K562 (cell line): ENCODE results near the gene RFC5. TPM values are rescaled to one million over a fixed set of nuclear protein-coding genes. Genes with fewer than 3 reads are reported as not detected.

Experiments
- ATAC-seq: fragments of 200-7000 bp; cut with Tn5 transposase; 3 replicates; pipeline ENCODE4 v1.9.1; 2020; ENCODE audit warnings: moderate library complexity
- BruUV-seq: library from RNA; stranded (reverse); fragments of 400-500 nt; replicated peaks from 2 replicates; lab custom pipeline; 2021; lab: Mats Ljungman, UMichigan
- CTCF ChIA-PET: fragments of 300-600 bp; formaldehyde crosslinking; extraction: SDS; loops from one replicate; lab custom pipeline; 2021; ENCODE audit warnings: low intra/inter-chr PET ratio; lab: Yijun Ruan, JAX
- POLR2A ChIA-PET: fragments of 300-600, 350-650 bp; sonication (Branson Sonifier 250); formaldehyde crosslinking; extraction: SDS; loops from one replicate; lab custom pipeline; 2021; ENCODE audit warnings: antibody characterized with exemption, inconsistent platforms; lab: Yijun Ruan, JAX
- DNase-seq, 4 experiments: peaks; one replicate each; pipeline versions ENCODE4 v3.0.0 to v3.0.0-alpha.2; 2011 to 2018; ENCODE audit warnings: low spot score in 3 of 4, mixed read lengths in 3 of 4; ENCODE audit errors: extremely low read depth in 1 of 4
- FAIRE-seq: peaks from 2 replicates; lab custom pipeline; 2011; peaks lifted over from hg19 to GRCh38; lab: Jason Lieb, UNC
- H2AFZ ChIP-seq: 2 replicates; pipeline ENCODE4 v1.6.0; 2011; ENCODE audit warnings: low read depth, low read length, control low read depth, inconsistent platforms
- H3K27ac ChIP-seq: fragments of 200-600 bp; 3 replicates; pipeline ENCODE4 v1.8.0; 2011; ENCODE audit warnings: low read depth, mild to moderate bottlenecking, control low read depth, inconsistent platforms, low read length, moderate library complexity, mixed read lengths; ENCODE audit errors: extremely low read depth
- H3K27me3 ChIP-seq, 2 experiments: fragments of 300-600 bp in 1 of 2; 2 replicates in 1 of 2; 3 replicates in 1 of 2; pipeline versions ENCODE4 v1.6.0 to v1.8.0; 2011; ENCODE audit warnings: inconsistent platforms in 2 of 2, low read length in 2 of 2, mild to moderate bottlenecking in 1 of 2, mixed read lengths in 1 of 2, moderate library complexity in 1 of 2; ENCODE audit not compliant: control insufficient read depth in 2 of 2, insufficient read depth in 2 of 2
- H3K36me3 ChIP-seq: fragments of 300-600 bp; 3 replicates; pipeline ENCODE4 v1.8.0; 2011; ENCODE audit warnings: mild to moderate bottlenecking, low read length, inconsistent platforms; ENCODE audit not compliant: control insufficient read depth, insufficient read depth
- H3K4me1 ChIP-seq, 2 experiments: fragments of 200-600 bp in 1 of 2; replicated peaks in 1 of 2; 2 replicates in 1 of 2; 3 replicates in 1 of 2; pipeline versions ENCODE4 v1.5.1 to v1.8.0; 2011; ENCODE audit warnings: inconsistent platforms in 2 of 2, low read length in 2 of 2, mild to moderate bottlenecking in 1 of 2, mixed read lengths in 1 of 2, moderate library complexity in 1 of 2; ENCODE audit not compliant: control insufficient read depth in 2 of 2, insufficient read depth in 2 of 2
- H3K4me2 ChIP-seq: 2 replicates; pipeline ENCODE4 v1.6.1; 2011; ENCODE audit warnings: low read length, control low read depth, inconsistent platforms, mixed read lengths; ENCODE audit not compliant: insufficient read depth
- H3K4me3 ChIP-seq: fragments of 200-600 bp; sonication (generic), shearing (Covaris generic); 2 replicates; pipeline ENCODE4 v1.5.1; 2016; ENCODE audit warnings: control low read depth, inconsistent platforms
- H3K79me2 ChIP-seq: fragments of 200-600 bp; 3 replicates; pipeline ENCODE4 v1.8.0; 2011; ENCODE audit warnings: low read length, inconsistent platforms; ENCODE audit not compliant: control insufficient read depth, insufficient read depth
- H3K9ac ChIP-seq, 2 experiments: 2 replicates each; pipeline versions ENCODE4 v1.6.0 to v1.6.1; 2011; ENCODE audit warnings: low read depth in 2 of 2, low read length in 2 of 2, control low read depth in 1 of 2, inconsistent platforms in 1 of 2, mild to moderate bottlenecking in 1 of 2, mixed read lengths in 1 of 2; ENCODE audit not compliant: insufficient read depth in 1 of 2
- H3K9me1 ChIP-seq: one replicate; pipeline ENCODE4 v1.6.0; 2011; ENCODE audit warnings: inconsistent platforms, mild to moderate bottlenecking, low read length, moderate library complexity; ENCODE audit not compliant: control insufficient read depth, insufficient read depth
- H3K9me3 ChIP-seq: replicated peaks from 2 replicates; pipeline ENCODE4 v1.5.1; 2011; ENCODE audit warnings: low read depth, low read length, inconsistent platforms; ENCODE audit not compliant: control insufficient read depth, insufficient read depth
- H4K20me1 ChIP-seq: replicated peaks from 2 replicates; pipeline ENCODE4 v1.6.1; 2011; ENCODE audit warnings: low read length, inconsistent platforms, mixed read lengths; ENCODE audit not compliant: control insufficient read depth, insufficient read depth
- KLF1 ChIP-seq: fragments of 450-650 bp; IDR thresholded peaks from 2 replicates; pipeline ENCODE4 v1.6.1; 2016; ENCODE audit warnings: missing genetic modification characterization, missing compliant biosample characterization
- LEF1 ChIP-seq: fragments of 450-650 bp; IDR thresholded peaks from 2 replicates; pipeline ENCODE4 v1.6.1; 2016; ENCODE audit warnings: mild to moderate bottlenecking
- MAZ ChIP-seq, 2 experiments: fragments of 450-650 bp in 1 of 2; sonication (generic) in 1 of 2; formaldehyde crosslinking; IDR thresholded peaks in 1 of 2; conservative IDR thresholded peaks in 1 of 2; 2 replicates each; pipeline versions ENCODE4 v1.4.0 to v1.5.0; 2020; ENCODE audit warnings: mild to moderate bottlenecking in 1 of 2, missing genetic modification reagents in 1 of 2
- NCOA2 ChIP-seq, 2 experiments: fragments of 450-650 bp; IDR thresholded peaks; 2 replicates each; pipeline ENCODE4 v1.6.1; 2018; ENCODE audit warnings: mild to moderate bottlenecking in 2 of 2, moderate library complexity in 1 of 2; ENCODE audit not compliant: partially characterized antibody in 2 of 2
- NFIC ChIP-seq: fragments of 450-650 bp; IDR thresholded peaks from 2 replicates; pipeline ENCODE4 v1.6.1; 2017; ENCODE audit warnings: mild to moderate bottlenecking, inconsistent platforms
- OTX1 ChIP-seq: fragments of 450-650 bp; formaldehyde crosslinking; IDR thresholded peaks from 2 replicates; pipeline ENCODE4 v1.4.0; 2022; ENCODE audit warnings: mild to moderate bottlenecking
- ZNF589 ChIP-seq: fragments of 200-800 bp; sonication (Bioruptor generic); IDR thresholded peaks from 2 replicates; pipeline ENCODE4 v1.6.1; 2016; ENCODE audit warnings: low read depth, missing genetic modification characterization, missing compliant biosample characterization
- ZNF707 ChIP-seq: fragments of 250-450 bp; sonication (Bioruptor Pico); conservative IDR thresholded peaks from 2 replicates; pipeline ENCODE4 v1.8.0; 2022; ENCODE audit warnings: inconsistent platforms, mild to moderate bottlenecking, moderate library complexity
- WGBS: fragments of 100-300 bp; shearing (Covaris generic); methylation state at CpG from one replicate; pipeline ENCODE4 v1.1.6; 2016; ENCODE audit warnings: low coverage, mixed read lengths; ENCODE audit not compliant: insufficient coverage; ENCODE audit errors: missing lambda C conversion rate; 5-methylcytosine and 5-hydroxymethylcytosine counted together
- in situ Hi-C: fragments of 300-500 bp; cut with MboI; formaldehyde crosslinking; loops from 4 replicates; pipeline ENCODE4 v1.15.0; 2018; ENCODE audit warnings: inconsistent platforms, mixed read lengths
- intact Hi-C: fragments of 100-400 bp; cut with micrococcal nuclease; formaldehyde crosslinking; loops from 2 replicates; pipeline ENCODE4 v1.14.2; 2022
- polyA plus RNA-seq, 8 experiments: library from polyadenylated mRNA; depleted of rRNA in 4 of 8; stranded (reverse) in 5 of 8; unstranded in 3 of 8; fragments of >200 nt; fragmentation: Nextera tagmentation in 2 of 8; fragmentation: Illumina TruSeq in 1 of 8; extraction: Ambion mirVana in 2 of 8; extraction: Trizol in 1 of 8; gene quantifications; 2 replicates each; pipeline versions ENCODE4 v1.2.1 to v1.2.3, GENCODE V29; 2011 to 2014; ENCODE audit warnings: inconsistent platforms in 1 of 8, missing spikeins in 1 of 8
- total RNA-seq, 7 experiments: library from RNA; depleted of rRNA in 6 of 7; stranded (reverse); fragments of >200 nt in 6 of 7; fragmentation: Illumina TruSeq in 2 of 7; extraction: Trizol in 2 of 7; gene quantifications; 2 replicates each; pipeline versions ENCODE4 v1.2.1 to v1.2.3, GENCODE V29; 2011 to 2021; ENCODE audit warnings: low replicate concordance in 1 of 7
- TF ChIP-seq, protein P1 (sequence below), 3 experiments: fragments of 200-800 bp in 1 of 3; sonication (Bioruptor generic) in 1 of 3; sonication (generic) in 1 of 3; formaldehyde crosslinking in 1 of 3; IDR thresholded peaks; 2 replicates each; pipeline versions ENCODE4 v1.6.1 to v1.8.0; 2016 to 2022; ENCODE audit warnings: mild to moderate bottlenecking in 2 of 3, missing compliant biosample characterization in 2 of 3, missing genetic modification characterization in 2 of 3, missing genetic modification reagents in 1 of 3
- TF ChIP-seq, protein P2 (sequence below): fragments of 250-450 bp; sonication (Bioruptor Pico); IDR thresholded peaks from 2 replicates; pipeline ENCODE4 v1.5.1; 2021; ENCODE audit warnings: mild to moderate bottlenecking
- TF ChIP-seq, protein P3 (sequence below): fragments of 450-650 bp; IDR thresholded peaks from 2 replicates; pipeline ENCODE4 v1.7.1; 2018; ENCODE audit warnings: mild to moderate bottlenecking, low read depth; ENCODE audit not compliant: partially characterized antibody
- TF ChIP-seq, protein P4 (sequence below): fragments of 450-650 bp; formaldehyde crosslinking; IDR thresholded peaks from 2 replicates; pipeline ENCODE4 v1.4.0; 2020; ENCODE audit warnings: mild to moderate bottlenecking, mixed read lengths
- TF ChIP-seq, protein P5 (sequence below): fragments of 450-650 bp; formaldehyde crosslinking; IDR thresholded peaks from 2 replicates; pipeline ENCODE4 v1.4.0; 2020; ENCODE audit warnings: mild to moderate bottlenecking, moderate library complexity

The RFC5 gene
- total and polyA plus RNA-seq, 9 of the 15 experiments (the other 6 are each of a cell fraction or from before 2014, with no cell fraction given), result 61.8 to 189 (median 92.9) TPM

DNA sequence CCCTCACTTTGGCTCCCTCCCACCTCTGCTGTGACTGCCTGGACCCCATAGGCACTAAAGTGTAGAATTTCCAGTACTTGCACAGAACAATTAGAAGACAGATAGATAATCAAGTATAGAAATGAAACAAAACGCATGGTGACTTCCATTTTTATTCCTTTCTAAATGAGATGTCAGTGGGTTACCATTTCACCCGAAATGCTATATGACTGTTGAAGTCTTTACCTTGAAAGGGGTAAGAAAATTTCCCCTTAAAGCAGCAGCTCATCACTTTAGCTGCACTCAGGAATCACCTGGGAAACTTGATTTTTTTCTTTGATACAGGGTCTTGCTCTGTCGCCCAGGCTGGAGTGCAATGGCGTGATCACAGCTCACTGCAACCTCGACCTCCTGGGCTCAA lies 35.2 kb upstream of the RFC5 start:
- H3K4me2 ChIP-seq, result no peak overlapping the region
- H3K4me3 ChIP-seq, result no peak overlapping the region
- DNase-seq (no peak), ATAC-seq (no peak), FAIRE-seq (no peak)
- no peaks in the 10 kb centered on the region for H3K36me3 ChIP-seq
- ChIA-PET CTCF (no interaction called here), POLR2A (interaction anchor here (1.0 to 1.2 kb wide), 2 partner anchors 15 to 45 kb away, joined by 3 read pairs; no protein-coding TSS in a partner anchor)
- no peaks in the 10 kb centered on the region for H3K9me1 ChIP-seq
- intact Hi-C loops (no loop called here), in situ Hi-C loops (no loop called here)
- no peaks in the 10 kb centered on the region for H4K20me1 ChIP-seq
- peaks cover 14 to 16% of the 10 kb centered on the region in 2 experiments; a peak in 4 of 5 replicates for H3K27me3 ChIP-seq
- H3K27ac ChIP-seq, result no peak overlapping the region
- no peak overlapping the region for H2AFZ ChIP-seq
- no TSS peak for BruUV-seq
- H3K79me2 ChIP-seq, result no peaks in the 10 kb centered on the region
- no peaks in the 10 kb centered on the region for H3K4me1 ChIP-seq
- H3K9ac ChIP-seq, result no peak overlapping the region
- no peaks in the 10 kb centered on the region for H3K9me3 ChIP-seq
- WGBS, result 1% methylated on average over 5 of the region's 5 CpGs
- TF ChIP-seq, protein P1, sequence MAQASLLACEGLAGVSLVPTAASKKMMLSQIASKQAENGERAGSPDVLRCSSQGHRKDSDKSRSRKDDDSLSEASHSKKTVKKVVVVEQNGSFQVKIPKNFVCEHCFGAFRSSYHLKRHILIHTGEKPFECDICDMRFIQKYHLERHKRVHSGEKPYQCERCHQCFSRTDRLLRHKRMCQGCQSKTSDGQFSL (CRISPR knock-in tag; IDR thresholded peaks at IDR 0.05), result no peak
- TF ChIP-seq, protein P1 (tag; IDR thresholded peaks at IDR 0.05), result no peak
- TF ChIP-seq NCOA2 (IDR thresholded peaks at IDR 0.05; ENCODE audit: partially characterized antibody in 2 of 2), result no peak
- TF ChIP-seq KLF1 (tag), result no peak
- no peak for TF ChIP-seq NFIC
- TF ChIP-seq, protein P2, sequence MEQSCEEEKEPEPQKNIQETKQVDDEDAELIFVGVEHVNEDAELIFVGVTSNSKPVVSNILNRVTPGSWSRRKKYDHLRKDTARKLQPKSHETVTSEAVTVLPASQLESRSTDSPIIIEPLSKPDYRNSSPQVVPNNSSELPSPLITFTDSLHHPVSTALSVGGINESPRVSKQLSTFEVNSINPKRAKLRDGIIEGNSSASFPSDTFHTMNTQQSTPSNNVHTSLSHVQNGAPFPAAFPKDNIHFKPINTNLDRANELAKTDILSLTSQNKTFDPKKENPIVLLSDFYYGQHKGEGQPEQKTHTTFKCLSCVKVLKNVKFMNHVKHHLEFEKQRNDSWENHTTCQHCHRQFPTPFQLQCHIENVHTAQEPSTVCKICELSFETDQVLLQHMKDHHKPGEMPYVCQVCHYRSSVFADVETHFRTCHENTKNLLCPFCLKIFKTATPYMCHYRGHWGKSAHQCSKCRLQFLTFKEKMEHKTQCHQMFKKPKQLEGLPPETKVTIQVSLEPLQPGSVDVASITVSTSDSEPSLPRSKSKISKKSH (CRISPR knock-in tag), result no peak
- TF ChIP-seq ZNF707 (CRISPR knock-in tag), result no peak
- no peak for TF ChIP-seq OTX1 (CRISPR knock-in tag)
- TF ChIP-seq, protein P3, sequence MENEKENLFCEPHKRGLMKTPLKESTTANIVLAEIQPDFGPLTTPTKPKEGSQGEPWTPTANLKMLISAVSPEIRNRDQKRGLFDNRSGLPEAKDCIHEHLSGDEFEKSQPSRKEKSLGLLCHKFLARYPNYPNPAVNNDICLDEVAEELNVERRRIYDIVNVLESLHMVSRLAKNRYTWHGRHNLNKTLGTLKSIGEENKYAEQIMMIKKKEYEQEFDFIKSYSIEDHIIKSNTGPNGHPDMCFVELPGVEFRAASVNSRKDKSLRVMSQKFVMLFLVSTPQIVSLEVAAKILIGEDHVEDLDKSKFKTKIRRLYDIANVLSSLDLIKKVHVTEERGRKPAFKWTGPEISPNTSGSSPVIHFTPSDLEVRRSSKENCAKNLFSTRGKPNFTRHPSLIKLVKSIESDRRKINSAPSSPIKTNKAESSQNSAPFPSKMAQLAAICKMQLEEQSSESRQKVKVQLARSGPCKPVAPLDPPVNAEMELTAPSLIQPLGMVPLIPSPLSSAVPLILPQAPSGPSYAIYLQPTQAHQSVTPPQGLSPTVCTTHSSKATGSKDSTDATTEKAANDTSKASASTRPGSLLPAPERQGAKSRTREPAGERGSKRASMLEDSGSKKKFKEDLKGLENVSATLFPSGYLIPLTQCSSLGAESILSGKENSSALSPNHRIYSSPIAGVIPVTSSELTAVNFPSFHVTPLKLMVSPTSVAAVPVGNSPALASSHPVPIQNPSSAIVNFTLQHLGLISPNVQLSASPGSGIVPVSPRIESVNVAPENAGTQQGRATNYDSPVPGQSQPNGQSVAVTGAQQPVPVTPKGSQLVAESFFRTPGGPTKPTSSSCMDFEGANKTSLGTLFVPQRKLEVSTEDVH, result no peak
- TF ChIP-seq, protein P4, sequence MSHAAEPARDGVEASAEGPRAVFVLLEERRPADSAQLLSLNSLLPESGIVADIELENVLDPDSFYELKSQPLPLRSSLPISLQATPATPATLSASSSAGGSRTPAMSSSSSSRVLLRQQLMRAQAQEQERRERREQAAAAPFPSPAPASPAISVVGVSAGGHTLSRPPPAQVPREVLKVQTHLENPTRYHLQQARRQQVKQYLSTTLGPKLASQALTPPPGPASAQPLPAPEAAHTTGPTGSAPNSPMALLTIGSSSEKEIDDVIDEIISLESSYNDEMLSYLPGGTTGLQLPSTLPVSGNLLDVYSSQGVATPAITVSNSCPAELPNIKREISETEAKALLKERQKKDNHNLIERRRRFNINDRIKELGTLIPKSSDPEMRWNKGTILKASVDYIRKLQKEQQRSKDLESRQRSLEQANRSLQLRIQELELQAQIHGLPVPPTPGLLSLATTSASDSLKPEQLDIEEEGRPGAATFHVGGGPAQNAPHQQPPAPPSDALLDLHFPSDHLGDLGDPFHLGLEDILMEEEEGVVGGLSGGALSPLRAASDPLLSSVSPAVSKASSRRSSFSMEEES, result no peak
- TF ChIP-seq ZNF589 (CRISPR knock-in tag), result no peak
- TF ChIP-seq MAZ (CRISPR knock-in tag; conservative IDR thresholded peaks at IDR 0.05 in 1 of 2, IDR thresholded peaks at IDR 0.05 in 1 of 2), result no peak
- TF ChIP-seq, protein P5, sequence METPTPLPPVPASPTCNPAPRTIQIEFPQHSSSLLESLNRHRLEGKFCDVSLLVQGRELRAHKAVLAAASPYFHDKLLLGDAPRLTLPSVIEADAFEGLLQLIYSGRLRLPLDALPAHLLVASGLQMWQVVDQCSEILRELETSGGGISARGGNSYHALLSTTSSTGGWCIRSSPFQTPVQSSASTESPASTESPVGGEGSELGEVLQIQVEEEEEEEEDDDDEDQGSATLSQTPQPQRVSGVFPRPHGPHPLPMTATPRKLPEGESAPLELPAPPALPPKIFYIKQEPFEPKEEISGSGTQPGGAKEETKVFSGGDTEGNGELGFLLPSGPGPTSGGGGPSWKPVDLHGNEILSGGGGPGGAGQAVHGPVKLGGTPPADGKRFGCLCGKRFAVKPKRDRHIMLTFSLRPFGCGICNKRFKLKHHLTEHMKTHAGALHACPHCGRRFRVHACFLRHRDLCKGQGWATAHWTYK (CRISPR knock-in tag), result no peak
- no peak for TF ChIP-seq LEF1
